Testis (tissue), 2 donors: ENCODE data around the gene PTGDS.

Source experiments
- CTCF ChIP-seq, 3 experiments: fragments of 450-650 bp in 2 of 3; fragments of 200-600 bp in 1 of 3; sonication (generic) in 1 of 3; IDR thresholded peaks; one replicate each; pipeline ENCODE4 v1.5.1; 2016 to 2019; ENCODE audit warnings: antibody characterized with exemption in 3 of 3, mild to moderate bottlenecking in 2 of 3, moderate library complexity in 1 of 3
- POLR2A ChIP-seq: fragments of 450-650 bp; IDR thresholded peaks from one replicate; pipeline ENCODE4 v1.6.1; 2017; ENCODE audit warnings: antibody characterized with exemption, mild to moderate bottlenecking, moderate library complexity

- TF ChIP-seq CTCF (IDR thresholded peaks at IDR 0.05) (no peak), POLR2A (no peak)
Measured at GRCh38 chr9:136964833-136965422, 12.4 kb upstream of the PTGDS start.
